Neural progenitor cell (in vitro differentiated cells): ENCODE measurements around the gene KRT82. TPM values are rescaled to one million over a fixed set of nuclear protein-coding genes. Genes with fewer than 3 reads are reported as not detected.

Source experiments
- DNase-seq: peaks from one replicate; pipeline ENCODE4 v3.0.0-alpha.2; 2016; ENCODE audit warnings: low spot score
- H2AFZ ChIP-seq: fragments of 200-600 bp; sonication (generic); replicated peaks from 2 replicates; pipeline ENCODE4 v1.6.1; 2016; ENCODE audit warnings: antibody characterized with exemption
- H3F3A ChIP-seq: fragments of 200-600 bp; sonication (generic); 2 replicates; pipeline ENCODE4 v1.6.1; 2016; ENCODE audit warnings: antibody characterized with exemption, low read depth
- H3K27ac ChIP-seq: fragments of 200-600 bp; sonication (generic); 2 replicates; pipeline ENCODE4 v1.5.1; 2016; ENCODE audit warnings: mild to moderate bottlenecking
- H3K27me3 ChIP-seq: fragments of 200-600 bp; sonication (generic); 2 replicates; pipeline ENCODE4 v1.6.1; 2016; ENCODE audit warnings: mild to moderate bottlenecking, moderate library complexity
- H3K36me3 ChIP-seq: fragments of 200-600 bp; sonication (generic); 2 replicates; pipeline ENCODE4 v1.5.1; 2016
- H3K4me1 ChIP-seq: fragments of 200-600 bp; sonication (generic); 2 replicates; pipeline ENCODE4 v1.6.1; 2016; ENCODE audit warnings: mixed run types
- H3K4me2 ChIP-seq: fragments of 200-600 bp; sonication (generic); 2 replicates; pipeline ENCODE4 v1.6.1; 2016
- H3K4me3 ChIP-seq: fragments of 200-600 bp; sonication (generic); 2 replicates; pipeline ENCODE4 v1.5.1; 2016
- H3K79me2 ChIP-seq: fragments of 200-600 bp; sonication (generic); 2 replicates; pipeline ENCODE4 v1.6.1; 2016; ENCODE audit warnings: low read depth
- H3K9ac ChIP-seq: fragments of 200-600 bp; sonication (generic); 2 replicates; pipeline ENCODE4 v1.6.1; 2016
- H3K9me3 ChIP-seq: fragments of 200-600 bp; sonication (generic); 2 replicates; pipeline ENCODE4 v1.5.1; 2016; ENCODE audit warnings: low read depth
- H4K20me1 ChIP-seq: fragments of 200-600 bp; sonication (generic); 2 replicates; pipeline ENCODE4 v1.6.1; 2016; ENCODE audit warnings: low read depth
- H3K27ac Mint-ChIP-seq: 3 replicates; pipeline ENCODE4 v1.8.0; 2021; ENCODE audit warnings: mixed read lengths
- H3K27me3 Mint-ChIP-seq: 2 replicates; pipeline ENCODE4 v1.8.0; 2022; ENCODE audit warnings: low read depth, mild to moderate bottlenecking, inconsistent platforms, moderate library complexity, mixed read lengths; ENCODE audit not compliant: insufficient read depth
- H3K36me3 Mint-ChIP-seq: 3 replicates; pipeline ENCODE4 v1.8.0; 2021; ENCODE audit warnings: mixed read lengths
- H3K4me1 Mint-ChIP-seq: 3 replicates; pipeline ENCODE4 v1.8.0; 2021; ENCODE audit warnings: mixed read lengths
- H3K4me3 Mint-ChIP-seq: 3 replicates; pipeline ENCODE4 v1.8.0; 2021; ENCODE audit warnings: mild to moderate bottlenecking, moderate library complexity, mixed read lengths
- H3K9me3 Mint-ChIP-seq: 3 replicates; pipeline ENCODE4 v1.8.0; 2020; ENCODE audit warnings: mixed read lengths
- EZH2 ChIP-seq: fragments of 200-600 bp; sonication (generic); IDR thresholded peaks from 2 replicates; pipeline ENCODE4 v1.6.1; 2017; ENCODE audit warnings: antibody characterized with exemption, mild to moderate bottlenecking, moderate library complexity
- EZH2phosphoT487 ChIP-seq: fragments of 200-600 bp; sonication (generic); IDR thresholded peaks from 2 replicates; pipeline ENCODE4 v1.6.1; 2017; ENCODE audit warnings: antibody characterized with exemption
- total RNA-seq: library from RNA; depleted of rRNA; stranded (reverse); fragments of >200 nt; gene quantifications from 2 replicates; pipeline ENCODE4 v1.2.3, GENCODE V29; 2015; ENCODE audit warnings: low replicate concordance
- TF ChIP-seq, protein P1 (sequence below): fragments of 200-600 bp; sonication (generic); IDR thresholded peaks from 2 replicates; pipeline ENCODE4 v1.5.1; 2017; ENCODE audit warnings: antibody characterized with exemption, mild to moderate bottlenecking

KRT82 gene
- total RNA-seq, 1 donor from 2014 or later = not detected

DNA sequence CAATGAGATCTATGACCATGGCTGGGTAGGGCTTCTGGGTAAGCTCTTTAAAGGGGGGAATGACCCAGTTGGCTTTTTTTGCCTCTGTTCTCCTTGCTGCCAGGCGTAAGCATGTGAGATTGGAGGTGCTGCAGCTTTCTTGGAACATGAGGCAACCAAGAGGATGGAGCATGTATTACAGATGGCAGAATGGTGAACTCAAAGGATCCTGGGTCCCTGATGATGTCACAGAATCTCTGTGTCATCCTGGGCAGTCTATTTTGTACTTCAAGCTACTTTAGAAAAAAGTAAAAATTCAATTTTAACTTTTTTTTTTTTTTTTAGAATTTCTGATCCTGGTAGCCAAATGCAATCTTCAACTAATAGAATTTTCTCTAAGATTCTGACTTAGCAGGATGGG is 8.0 kb downstream of the KRT82 start:
- Histone ChIP-seq H3K36me3 (no peaks in the 10 kb centered on the region), H3K4me1 (peaks cover 4% of the 10 kb centered on the region), H3K79me2 (no peaks in the 10 kb centered on the region), H4K20me1 (no peaks in the 10 kb centered on the region), H3K27ac (no peak overlapping the region), H3F3A (no peaks in the 10 kb centered on the region), H3K4me2 (no peak overlapping the region), H3K9ac (no peak overlapping the region), H3K4me3 (no peak overlapping the region), H3K27me3 (no peaks in the 10 kb centered on the region), H2AFZ (no peak overlapping the region), H3K9me3 (no peaks in the 10 kb centered on the region)
- Mint-ChIP-seq H3K27ac (no peak overlapping the region), H3K9me3 (no peaks in the 10 kb centered on the region), H3K4me1 (peaks cover 3% of the 10 kb centered on the region), H3K4me3 (no peak overlapping the region), H3K36me3 (no peaks in the 10 kb centered on the region), H3K27me3 (peaks cover 7% of the 10 kb centered on the region)
- DNase-seq = no peak
- TF ChIP-seq EZH2 (no peak), EZH2phosphoT487 (no peak)
- TF ChIP-seq, protein P1, sequence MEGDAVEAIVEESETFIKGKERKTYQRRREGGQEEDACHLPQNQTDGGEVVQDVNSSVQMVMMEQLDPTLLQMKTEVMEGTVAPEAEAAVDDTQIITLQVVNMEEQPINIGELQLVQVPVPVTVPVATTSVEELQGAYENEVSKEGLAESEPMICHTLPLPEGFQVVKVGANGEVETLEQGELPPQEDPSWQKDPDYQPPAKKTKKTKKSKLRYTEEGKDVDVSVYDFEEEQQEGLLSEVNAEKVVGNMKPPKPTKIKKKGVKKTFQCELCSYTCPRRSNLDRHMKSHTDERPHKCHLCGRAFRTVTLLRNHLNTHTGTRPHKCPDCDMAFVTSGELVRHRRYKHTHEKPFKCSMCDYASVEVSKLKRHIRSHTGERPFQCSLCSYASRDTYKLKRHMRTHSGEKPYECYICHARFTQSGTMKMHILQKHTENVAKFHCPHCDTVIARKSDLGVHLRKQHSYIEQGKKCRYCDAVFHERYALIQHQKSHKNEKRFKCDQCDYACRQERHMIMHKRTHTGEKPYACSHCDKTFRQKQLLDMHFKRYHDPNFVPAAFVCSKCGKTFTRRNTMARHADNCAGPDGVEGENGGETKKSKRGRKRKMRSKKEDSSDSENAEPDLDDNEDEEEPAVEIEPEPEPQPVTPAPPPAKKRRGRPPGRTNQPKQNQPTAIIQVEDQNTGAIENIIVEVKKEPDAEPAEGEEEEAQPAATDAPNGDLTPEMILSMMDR = no peak

- H3K36me3 ChIP-seq = no peaks in the 10 kb centered on the region
- H2AFZ ChIP-seq = no peak overlapping the region
- H3K4me2 ChIP-seq = no peak overlapping the region
- H3K4me1 Mint-ChIP-seq = no peaks in the 10 kb centered on the region
- no peaks in the 10 kb centered on the region for H3K27me3 ChIP-seq
- H3K4me3 ChIP-seq = no peak overlapping the region
- H3K79me2 ChIP-seq = no peaks in the 10 kb centered on the region
- H3K4me3 Mint-ChIP-seq = no peak overlapping the region
- TF ChIP-seq, protein P1 = no peak
- no peak for TF ChIP-seq EZH2phosphoT487
- TF ChIP-seq EZH2 = no peak
- H3K9me3 ChIP-seq = no peaks in the 10 kb centered on the region
- no peaks in the 10 kb centered on the region for H3F3A ChIP-seq
- peaks cover 8% of the 10 kb centered on the region for H3K27me3 Mint-ChIP-seq
- DNase-seq = no peak
- H3K4me1 ChIP-seq = no peaks in the 10 kb centered on the region
- no peak overlapping the region for H3K27ac ChIP-seq
- H4K20me1 ChIP-seq = no peaks in the 10 kb centered on the region
- H3K27ac Mint-ChIP-seq = no peak overlapping the region
- no peaks in the 10 kb centered on the region for H3K9me3 Mint-ChIP-seq
- H3K36me3 Mint-ChIP-seq = no peaks in the 10 kb centered on the region
- no peak overlapping the region for H3K9ac ChIP-seq
Measured at GRCh38 chr12:52396656-52397055, 9.5 kb downstream of the KRT82 start.

- Histone ChIP-seq H3K4me3 (no peak overlapping the region), H3K27me3 (no peaks in the 10 kb centered on the region), H3K9ac (no peak overlapping the region), H3F3A (no peaks in the 10 kb centered on the region), H3K4me2 (no peak overlapping the region), H3K4me1 (no peaks in the 10 kb centered on the region), H3K79me2 (no peaks in the 10 kb centered on the region), H4K20me1 (no peaks in the 10 kb centered on the region), H3K27ac (no peak overlapping the region), H3K36me3 (no peaks in the 10 kb centered on the region), H2AFZ (no peak overlapping the region), H3K9me3 (no peaks in the 10 kb centered on the region)
- peaks cover 8% of the 10 kb centered on the region for H3K27me3 Mint-ChIP-seq
- no peak overlapping the region for H3K27ac Mint-ChIP-seq
- TF ChIP-seq, protein P1 = peak; percentile 55
- no peak for TF ChIP-seq EZH2
- no peaks in the 10 kb centered on the region for H3K36me3 Mint-ChIP-seq
- peak; percentile 54 for DNase-seq
- no peaks in the 10 kb centered on the region for H3K9me3 Mint-ChIP-seq
- H3K4me1 Mint-ChIP-seq = no peaks in the 10 kb centered on the region
- no peak overlapping the region for H3K4me3 Mint-ChIP-seq
Measured at GRCh38 chr12:52395761-52396434, 10.2 kb downstream of the KRT82 start.
